ENCODE results near the gene TOR1A. TPM values are rescaled to one million over a fixed set of nuclear protein-coding genes. Genes with fewer than 3 reads are reported as not detected.

TOR1A gene
- total RNA-seq, 1 donor from 2014 or later = 42.3 TPM

- Mint-ChIP-seq H3K9me3 (ENCODE audit: unreplicated experiment) (no peaks in the 10 kb centered on the region), H3K4me3 (ENCODE audit: unreplicated experiment) (no peak overlapping the region), H3K4me1 (ENCODE audit: low read depth, unreplicated experiment) (peaks cover 28% of the 10 kb centered on the region), H3K36me3 (ENCODE audit: unreplicated experiment) (no peaks in the 10 kb centered on the region), H3K27me3 (ENCODE audit: unreplicated experiment) (peaks cover 4% of the 10 kb centered on the region), H3K27ac (ENCODE audit: unreplicated experiment) (no peak overlapping the region)
- DNase-seq = no peak
- TF ChIP-seq, protein P1, sequence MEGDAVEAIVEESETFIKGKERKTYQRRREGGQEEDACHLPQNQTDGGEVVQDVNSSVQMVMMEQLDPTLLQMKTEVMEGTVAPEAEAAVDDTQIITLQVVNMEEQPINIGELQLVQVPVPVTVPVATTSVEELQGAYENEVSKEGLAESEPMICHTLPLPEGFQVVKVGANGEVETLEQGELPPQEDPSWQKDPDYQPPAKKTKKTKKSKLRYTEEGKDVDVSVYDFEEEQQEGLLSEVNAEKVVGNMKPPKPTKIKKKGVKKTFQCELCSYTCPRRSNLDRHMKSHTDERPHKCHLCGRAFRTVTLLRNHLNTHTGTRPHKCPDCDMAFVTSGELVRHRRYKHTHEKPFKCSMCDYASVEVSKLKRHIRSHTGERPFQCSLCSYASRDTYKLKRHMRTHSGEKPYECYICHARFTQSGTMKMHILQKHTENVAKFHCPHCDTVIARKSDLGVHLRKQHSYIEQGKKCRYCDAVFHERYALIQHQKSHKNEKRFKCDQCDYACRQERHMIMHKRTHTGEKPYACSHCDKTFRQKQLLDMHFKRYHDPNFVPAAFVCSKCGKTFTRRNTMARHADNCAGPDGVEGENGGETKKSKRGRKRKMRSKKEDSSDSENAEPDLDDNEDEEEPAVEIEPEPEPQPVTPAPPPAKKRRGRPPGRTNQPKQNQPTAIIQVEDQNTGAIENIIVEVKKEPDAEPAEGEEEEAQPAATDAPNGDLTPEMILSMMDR (IDR thresholded peaks at IDR 0.05; ENCODE audit: partially characterized antibody, unreplicated experiment) = no peak
These were observed 17.1 kb upstream of the TOR1A start for GRCh38 chr9:129841071-129841470.

- Mint-ChIP-seq H3K27ac (ENCODE audit: unreplicated experiment) (no peak overlapping the region), H3K4me1 (ENCODE audit: low read depth, unreplicated experiment) (peaks cover 28% of the 10 kb centered on the region), H3K4me3 (ENCODE audit: unreplicated experiment) (no peak overlapping the region), H3K36me3 (ENCODE audit: unreplicated experiment) (no peaks in the 10 kb centered on the region), H3K27me3 (ENCODE audit: unreplicated experiment) (peaks cover 7% of the 10 kb centered on the region), H3K9me3 (ENCODE audit: unreplicated experiment) (peaks cover under 1% of the 10 kb centered on the region)
- no peak for DNase-seq
- TF ChIP-seq, protein P1 (IDR thresholded peaks at IDR 0.05; ENCODE audit: partially characterized antibody, unreplicated experiment) = no peak
These were observed 16.1 kb upstream of the TOR1A start for GRCh38 chr9:129840034-129840433.

DNA sequence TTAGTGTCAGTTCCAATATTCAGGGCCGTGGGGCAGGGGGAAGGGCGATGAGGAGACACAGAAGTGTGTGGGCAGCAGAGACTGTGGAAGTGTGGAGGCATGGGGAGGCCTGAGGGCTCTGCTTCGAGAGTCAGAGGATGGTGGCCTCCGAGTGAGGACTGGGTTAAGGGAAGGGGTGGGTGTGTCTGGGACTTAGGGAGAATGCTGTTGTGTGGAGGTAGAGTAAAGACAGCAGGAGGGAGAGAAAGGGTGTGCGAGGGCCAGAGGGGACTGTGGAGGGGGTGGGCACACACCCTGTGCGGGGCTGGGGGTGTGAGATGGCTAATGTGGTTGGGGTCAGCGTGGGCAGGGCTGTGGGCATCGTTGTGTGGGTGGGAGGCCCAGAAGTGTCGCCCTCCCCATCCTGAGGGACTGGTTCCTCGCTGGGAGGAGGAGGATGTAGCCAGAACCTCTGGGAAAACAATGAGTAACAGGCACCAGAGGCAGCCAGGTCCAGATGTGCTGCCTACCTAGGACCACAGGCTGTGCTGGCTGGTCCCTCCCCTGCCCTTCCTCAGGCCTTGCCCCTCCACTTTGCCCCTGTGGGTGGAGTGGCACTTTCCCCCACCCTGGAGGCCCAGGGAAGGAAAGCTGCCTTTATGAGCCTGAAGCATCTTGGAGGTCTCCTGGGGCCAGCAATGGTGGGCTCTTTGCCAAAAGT lies 15.5 kb upstream of the TOR1A start:
- Mint-ChIP-seq H3K27me3 (ENCODE audit: unreplicated experiment) (peaks cover 7% of the 10 kb centered on the region), H3K4me3 (ENCODE audit: unreplicated experiment) (peak overlapping the region; percentile 52), H3K36me3 (ENCODE audit: unreplicated experiment) (no peaks in the 10 kb centered on the region), H3K27ac (ENCODE audit: unreplicated experiment) (peak overlapping the region; percentile 14), H3K4me1 (ENCODE audit: low read depth, unreplicated experiment) (peaks cover 28% of the 10 kb centered on the region), H3K9me3 (ENCODE audit: unreplicated experiment) (peaks cover 2% of the 10 kb centered on the region)
- TF ChIP-seq, protein P1 (IDR thresholded peaks at IDR 0.05; ENCODE audit: partially characterized antibody, unreplicated experiment) = no peak
- DNase-seq = no peak

- TF ChIP-seq, protein P1 (IDR thresholded peaks at IDR 0.05; ENCODE audit: partially characterized antibody, unreplicated experiment) = no peak
- no peak for DNase-seq
- Mint-ChIP-seq H3K9me3 (ENCODE audit: unreplicated experiment) (peaks cover 2% of the 10 kb centered on the region), H3K36me3 (ENCODE audit: unreplicated experiment) (no peaks in the 10 kb centered on the region), H3K4me3 (ENCODE audit: unreplicated experiment) (peak overlapping the region; percentile 52), H3K27ac (ENCODE audit: unreplicated experiment) (peak overlapping the region; percentile 14), H3K4me1 (ENCODE audit: low read depth, unreplicated experiment) (peaks cover 30% of the 10 kb centered on the region), H3K27me3 (ENCODE audit: unreplicated experiment) (peaks cover 7% of the 10 kb centered on the region)
These were observed 14.8 kb upstream of the TOR1A start for GRCh38 chr9:129838707-129839259.

DNA sequence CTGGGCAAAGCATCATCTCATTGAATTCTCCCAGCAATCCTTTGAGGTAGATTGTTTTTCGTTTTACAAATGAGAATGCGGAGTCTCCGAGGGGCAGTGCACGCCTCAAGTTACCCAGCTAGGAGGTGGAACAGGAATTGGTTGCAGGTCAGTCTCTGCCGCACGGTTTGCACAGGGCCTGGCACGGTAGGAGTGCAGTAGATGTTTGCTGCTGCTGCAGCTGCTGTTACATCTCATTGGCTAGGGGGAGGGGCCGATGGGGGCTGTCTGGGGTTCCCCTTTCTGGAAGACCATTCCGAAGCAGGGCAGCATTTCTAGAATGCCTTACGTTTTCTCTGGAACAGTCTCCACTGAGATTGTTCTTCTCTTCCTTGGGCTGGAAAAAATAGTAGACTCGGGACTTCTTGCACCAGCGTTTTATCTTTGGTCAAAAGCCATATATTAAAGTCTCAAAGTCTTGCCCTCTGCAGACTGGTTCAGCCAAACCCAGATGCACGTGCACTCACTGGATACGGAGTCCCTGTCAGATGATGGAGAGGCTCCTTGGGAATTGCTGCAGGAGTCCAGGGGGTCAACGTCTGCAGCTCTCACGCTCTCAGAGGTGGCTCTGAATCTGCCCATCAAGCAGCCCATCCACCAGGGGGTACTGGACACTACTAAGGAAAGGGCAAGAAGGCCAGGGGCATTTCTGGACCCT lies 12.5 kb upstream of the TOR1A start:
- H3K36me3 Mint-ChIP-seq (ENCODE audit: unreplicated experiment) = no peaks in the 10 kb centered on the region
- H3K4me1 Mint-ChIP-seq (ENCODE audit: low read depth, unreplicated experiment) = peaks cover 30% of the 10 kb centered on the region
- peak overlapping the region; percentile 96 for H3K4me3 Mint-ChIP-seq (ENCODE audit: unreplicated experiment)
- DNase-seq = no peak
- peak overlapping the region; percentile 86 for H3K27ac Mint-ChIP-seq (ENCODE audit: unreplicated experiment)
- H3K27me3 Mint-ChIP-seq (ENCODE audit: unreplicated experiment) = peaks cover 7% of the 10 kb centered on the region
- H3K9me3 Mint-ChIP-seq (ENCODE audit: unreplicated experiment) = peaks cover 2% of the 10 kb centered on the region
- TF ChIP-seq, protein P1 (IDR thresholded peaks at IDR 0.05; ENCODE audit: partially characterized antibody, unreplicated experiment) = no peak

All from glutamatergic neuron (in vitro differentiated cells).